Left colon (tissue), 2 donors: ENCODE results near the gene SMARCA4. TPM values are rescaled to one million over a fixed set of nuclear protein-coding genes. Genes with fewer than 3 reads are reported as not detected.

Experiments
- ATAC-seq: fragments of 200-7000 bp; cut with Tn5 transposase; one replicate; pipeline ENCODE4 v1.9.1; 2020; ENCODE audit warnings: mild to moderate bottlenecking, moderate library complexity
- DNase-seq, 2 donors: peaks; one replicate each; pipeline ENCODE4 v3.0.0-alpha.2; 2020
- intact Hi-C, 2 donors: fragments of 100-400 bp; cut with DNase I in 1 of 2; cut with micrococcal nuclease in 1 of 2; formaldehyde crosslinking; loops; one replicate each; pipeline versions ENCODE4 v1.11.2 to v1.14.0; 2022; cut with DNase I, micrococcal nuclease
- total RNA-seq, 2 donors: library from RNA; stranded (reverse); fragmentation: NEBNext Ultra II Directional; extraction: Animal tissue kit (Norgen Biotek cat#: 25700); gene quantifications; one replicate each; pipeline ENCODE4 v1.2.1, GENCODE V29; 2021
- donor health status: DM: no; HTN: no; CAD: no.
- donor health status: DM: yes; HTN: yes; CAD: no.

SMARCA4 gene
- total RNA-seq, 2 donors from 2014 or later, result 68.7 to 98.6 TPM

- intact Hi-C loops, result no loop called here
- no peak for ATAC-seq
- no peak for DNase-seq
Measured at GRCh38 chr19:11023016-11023415, 62.2 kb downstream of the SMARCA4 start.

GRCh38 chr19:11023710-11024109 is 62.9 kb downstream of the SMARCA4 start:
- no peak for DNase-seq
- intact Hi-C loops, result no loop called here
- ATAC-seq, result no peak

- DNase-seq (no peak), ATAC-seq (no peak)
- intact Hi-C loops, result no loop called here
Measured at GRCh38 chr19:11024259-11024658, 63.4 kb downstream of the SMARCA4 start.

GRCh38 chr19:11025006-11025405 is 64.2 kb downstream of the SMARCA4 start:
- no peak for ATAC-seq
- no peak for DNase-seq
- intact Hi-C loops, result no loop called here

GRCh38 chr19:11025445-11025844 is 64.6 kb downstream of the SMARCA4 start:
- DNase-seq (no peak), ATAC-seq (no peak)
- intact Hi-C loops, result no loop called here

- ATAC-seq (no peak), DNase-seq (no peak)
Measured at GRCh38 chr19:11025997-11026396, 65.2 kb downstream of the SMARCA4 start.

GRCh38 chr19:11027381-11027780 is 66.6 kb downstream of the SMARCA4 start:
- ATAC-seq, result no peak
- intact Hi-C loops, result no loop called here

More at GRCh38 chr19:11025997-11026396, 65.2 kb downstream of the SMARCA4 start:
- intact Hi-C loops, result no loop called here

GRCh38 chr19:11028146-11028545 is 67.3 kb downstream of the SMARCA4 start:
- DNase-seq (no peak), ATAC-seq (no peak)
- intact Hi-C loops, result no loop called here

More at GRCh38 chr19:11027381-11027780, 66.6 kb downstream of the SMARCA4 start:
- DNase-seq, result no peak

- DNase-seq (no peak), ATAC-seq (no peak)
- intact Hi-C loops, result loop anchor here in 1 of 2 donors (5.0 to 10.0 kb wide), 3 partner anchors 73 to 173 kb away; no protein-coding TSS in a partner anchor
Measured at GRCh38 chr19:11031421-11032070, 70.7 kb downstream of the SMARCA4 start.

GRCh38 chr19:11033251-11033650 is 72.4 kb downstream of the SMARCA4 start:
- ATAC-seq, result no peak
- intact Hi-C loops, result loop anchor here in 1 of 2 donors (5.0 to 10.0 kb wide), 3 partner anchors 72 to 172 kb away; no protein-coding TSS in a partner anchor
- no peak for DNase-seq

GRCh38 chr19:11033763-11034162 is 72.9 kb downstream of the SMARCA4 start:
- ATAC-seq (no peak), DNase-seq (no peak)
- intact Hi-C loops, result loop anchor here in 1 of 2 donors (5.0 to 10.0 kb wide), 3 partner anchors 71 to 171 kb away; no protein-coding TSS in a partner anchor

GRCh38 chr19:11034449-11035213 is 73.8 kb downstream of the SMARCA4 start:
- intact Hi-C loops, result loop anchor here in 1 of 2 donors (5.0 to 10.0 kb wide), 3 partner anchors 70 to 170 kb away; no protein-coding TSS in a partner anchor
- DNase-seq (no peak), ATAC-seq (no peak)

- ATAC-seq (peak; percentile 97), DNase-seq (peak; percentile 94 to 97)
- intact Hi-C loops, result loop anchor here in 1 of 2 donors (10.0 kb wide), 2 partner anchors 69 to 169 kb away; no protein-coding TSS in a partner anchor
Measured at GRCh38 chr19:11035441-11036377, 74.9 kb downstream of the SMARCA4 start.

- DNase-seq (no peak), ATAC-seq (no peak)
- intact Hi-C loops, result loop anchor here in 1 of 2 donors (10.0 kb wide), 2 partner anchors 66 to 166 kb away; no protein-coding TSS in a partner anchor
Measured at GRCh38 chr19:11038511-11038910, 77.7 kb downstream of the SMARCA4 start.

GRCh38 chr19:11041194-11041593 is 80.4 kb downstream of the SMARCA4 start:
- intact Hi-C loops, result loop anchor here in 1 of 2 donors (10.0 kb wide), 1 partner anchor 84 kb away; no protein-coding TSS in a partner anchor
- DNase-seq (no peak), ATAC-seq (no peak)

- peak; percentile 84 for ATAC-seq
- intact Hi-C loops, result loop anchor here in 1 of 2 donors (10.0 kb wide), 1 partner anchor 83 kb away; no protein-coding TSS in a partner anchor
- no peak for DNase-seq
Measured at GRCh38 chr19:11041966-11042627, 81.3 kb downstream of the SMARCA4 start.

GRCh38 chr19:11044431-11044830 is 83.6 kb downstream of the SMARCA4 start:
- no peak for ATAC-seq
- no peak for DNase-seq
- intact Hi-C loops, result loop anchor here in 1 of 2 donors (10.0 kb wide), 1 partner anchor 80 kb away; no protein-coding TSS in a partner anchor

- no peak for ATAC-seq
- no peak for DNase-seq
- intact Hi-C loops, result loop anchor here in 1 of 2 donors (10.0 kb wide), 1 partner anchor 79 kb away; no protein-coding TSS in a partner anchor
Measured at GRCh38 chr19:11045536-11045935, 84.7 kb downstream of the SMARCA4 start.
